ENCODE measurements around the gene ZNF148.

The ZNF148 gene

GRCh38 chr3:125266971-125267370 lies 108.2 kb downstream of the ZNF148 start:
- DNase-seq, result no peak

GRCh38 chr3:125262161-125262560 lies 113.0 kb downstream of the ZNF148 start:
- DNase-seq, result peak; percentile 67 to 84

GRCh38 chr3:125261031-125261430 lies 114.1 kb downstream of the ZNF148 start:
- DNase-seq, result no peak

- DNase-seq, result no peak
These were observed 115.0 kb downstream of the ZNF148 start for GRCh38 chr3:125260158-125260557.

GRCh38 chr3:125257536-125257935 lies 117.6 kb downstream of the ZNF148 start:
- peak; percentile 86 to 87 for DNase-seq

- no peak for DNase-seq
These were observed 118.5 kb downstream of the ZNF148 start for GRCh38 chr3:125256675-125257074.

- DNase-seq, result no peak
These were observed 124.2 kb downstream of the ZNF148 start for GRCh38 chr3:125250973-125251372.

- DNase-seq, result no peak
These were observed 128.9 kb downstream of the ZNF148 start for GRCh38 chr3:125246237-125246636.

GRCh38 chr3:125245521-125245920 lies 129.6 kb downstream of the ZNF148 start:
- DNase-seq, result no peak

GRCh38 chr3:125240496-125240895 lies 134.6 kb downstream of the ZNF148 start:
- no peak for DNase-seq

- DNase-seq, result peak; percentile 34 to 43
These were observed 135.9 kb downstream of the ZNF148 start for GRCh38 chr3:125239266-125239665.

- no peak for DNase-seq
These were observed 136.4 kb downstream of the ZNF148 start for GRCh38 chr3:125238759-125239158.

- no peak for DNase-seq
These were observed 138.7 kb downstream of the ZNF148 start for GRCh38 chr3:125236331-125236903.

GRCh38 chr3:125234831-125235230 lies 140.3 kb downstream of the ZNF148 start:
- DNase-seq, result no peak

- DNase-seq, result no peak
These were observed 142.7 kb downstream of the ZNF148 start for GRCh38 chr3:125232401-125232800.

GRCh38 chr3:125231895-125232294 lies 143.2 kb downstream of the ZNF148 start:
- no peak for DNase-seq

GRCh38 chr3:125229707-125230106 lies 145.4 kb downstream of the ZNF148 start:
- no peak for DNase-seq

- DNase-seq, result no peak
These were observed 146.0 kb downstream of the ZNF148 start for GRCh38 chr3:125229168-125229567.

GRCh38 chr3:125221831-125222230 lies 153.3 kb downstream of the ZNF148 start:
- peak; percentile 12 to 52 for DNase-seq

GRCh38 chr3:125220727-125221429 lies 154.2 kb downstream of the ZNF148 start:
- no peak for DNase-seq

- DNase-seq, result no peak
These were observed 154.9 kb downstream of the ZNF148 start for GRCh38 chr3:125220183-125220582.

- no peak for DNase-seq
These were observed 155.8 kb downstream of the ZNF148 start for GRCh38 chr3:125219261-125219701.

GRCh38 chr3:125214738-125215137 lies 160.4 kb downstream of the ZNF148 start:
- peak in 1 of 2 donors; percentile 18 for DNase-seq

- no peak for DNase-seq
These were observed 161.1 kb downstream of the ZNF148 start for GRCh38 chr3:125213946-125214542.

Measured in inflammatory macrophage treated with lipopolysaccharide for 1 hour (primary cell).